ENCODE measurements around the gene ZNF135. TPM values are rescaled to one million over a fixed set of nuclear protein-coding genes. Genes with fewer than 3 reads are reported as not detected.
A peak's percentile ranks its signal among the peaks of the same experiment; 100 is the strongest.

ZNF135 gene
- total RNA-seq, 1 donor from 2014 or later = 3.6 TPM

- DNase-seq = no peak
- H3K27ac ChIP-seq = no peak overlapping the region
- H3K4me3 ChIP-seq = no peak overlapping the region
- TF ChIP-seq CTCF (IDR thresholded peaks at IDR 0.05) = no peak
- H3K27me3 ChIP-seq (ENCODE audit: low read depth) = no peaks in the 10 kb centered on the region
- peaks cover 88% of the 10 kb centered on the region for H3K9me3 ChIP-seq
- peaks cover 4% of the 10 kb centered on the region for H3K36me3 ChIP-seq
- H3K4me1 ChIP-seq = no peaks in the 10 kb centered on the region
- ATAC-seq = no peak
- intact Hi-C loops (cut with DNase I) = no loop called here
Observed at GRCh38 chr19:58067240-58067912, 8.3 kb downstream of the ZNF135 start.

- TF ChIP-seq CTCF (IDR thresholded peaks at IDR 0.05) = no peak
- Histone ChIP-seq H3K27ac (no peak overlapping the region), H3K4me3 (no peak overlapping the region), H3K36me3 (peaks cover 3% of the 10 kb centered on the region), H3K27me3 (ENCODE audit: low read depth) (no peaks in the 10 kb centered on the region), H3K9me3 (peaks cover 75% of the 10 kb centered on the region), H3K4me1 (no peaks in the 10 kb centered on the region)
- DNase-seq (no peak), ATAC-seq (no peak)
- intact Hi-C loops (cut with DNase I) = no loop called here
Observed at GRCh38 chr19:58079792-58080191, 20.7 kb downstream of the ZNF135 start.

- H3K4me1 ChIP-seq = no peaks in the 10 kb centered on the region
- intact Hi-C loops (cut with DNase I) = no loop called here
- no peak for TF ChIP-seq CTCF (IDR thresholded peaks at IDR 0.05)
- no peak for ATAC-seq
- peaks cover 24% of the 10 kb centered on the region for H3K36me3 ChIP-seq
- no peak overlapping the region for H3K27ac ChIP-seq
- no peak overlapping the region for H3K4me3 ChIP-seq
- DNase-seq = no peak
- no peaks in the 10 kb centered on the region for H3K27me3 ChIP-seq (ENCODE audit: low read depth)
- H3K9me3 ChIP-seq = peaks cover 87% of the 10 kb centered on the region
Observed at GRCh38 chr19:58083021-58083420, 23.9 kb downstream of the ZNF135 start.

GRCh38 chr19:58084596-58085347, 25.7 kb downstream of the ZNF135 start:
- intact Hi-C loops (cut with DNase I) = no loop called here
- ATAC-seq (peak; percentile 9 to 44), DNase-seq (no peak)

GRCh38 chr19:58085348-58085875, 26.3 kb downstream of the ZNF135 start:
- Histone ChIP-seq H3K27me3 (ENCODE audit: low read depth) (no peaks in the 10 kb centered on the region), H3K36me3 (peaks cover 24% of the 10 kb centered on the region), H3K4me1 (no peaks in the 10 kb centered on the region), H3K27ac (no peak overlapping the region), H3K4me3 (no peak overlapping the region), H3K9me3 (peaks cover 88% of the 10 kb centered on the region)
- ATAC-seq = peak in 1 of 2 donors; percentile 6
- intact Hi-C loops (cut with DNase I) = no loop called here
- no peak for DNase-seq
- no peak for TF ChIP-seq CTCF (IDR thresholded peaks at IDR 0.05)

More at GRCh38 chr19:58084596-58085347, 25.7 kb downstream of the ZNF135 start:
- no peak for TF ChIP-seq CTCF (IDR thresholded peaks at IDR 0.05)
- no peaks in the 10 kb centered on the region for H3K27me3 ChIP-seq (ENCODE audit: low read depth)
- H3K36me3 ChIP-seq = peaks cover 24% of the 10 kb centered on the region
- no peak overlapping the region for H3K4me3 ChIP-seq
- H3K9me3 ChIP-seq = peaks cover 86% of the 10 kb centered on the region
- no peaks in the 10 kb centered on the region for H3K4me1 ChIP-seq
- H3K27ac ChIP-seq = no peak overlapping the region
